IPS-18a (cell line): ENCODE measurements around the gene LIX1L.

Source experiments
- H3K27ac ChIP-seq: one replicate; pipeline ENCODE4 v1.5.1; 2013; ENCODE audit warnings: low read length
- H3K27me3 ChIP-seq: one replicate; pipeline ENCODE4 v1.6.1; 2013; ENCODE audit warnings: mild to moderate bottlenecking, low read length; ENCODE audit not compliant: control insufficient read depth, insufficient read depth
- H3K36me3 ChIP-seq: one replicate; pipeline ENCODE4 v1.6.1; 2013; ENCODE audit warnings: low read depth, low read length; ENCODE audit not compliant: control insufficient read depth
- H3K4me1 ChIP-seq: one replicate; pipeline ENCODE4 v1.6.1; 2013; ENCODE audit warnings: low read depth, low read length; ENCODE audit not compliant: control insufficient read depth
- H3K4me3 ChIP-seq: one replicate; pipeline ENCODE4 v1.5.1; 2013; ENCODE audit warnings: low read length
- H3K9ac ChIP-seq: one replicate; pipeline ENCODE4 v1.6.1; 2013; ENCODE audit warnings: mild to moderate bottlenecking, low read length, moderate library complexity
- H3K9me3 ChIP-seq: one replicate; pipeline ENCODE4 v1.6.1; 2013; ENCODE audit warnings: low read depth, low read length; ENCODE audit not compliant: control insufficient read depth

LIX1L gene

GRCh38 chr1:145974721-145975120 lies 16.9 kb upstream of the LIX1L start:
- H3K27ac ChIP-seq: no peak overlapping the region
- H3K4me1 ChIP-seq: peaks cover 21% of the 10 kb centered on the region
- no peak overlapping the region for H3K4me3 ChIP-seq
- no peaks in the 10 kb centered on the region for H3K27me3 ChIP-seq
- no peaks in the 10 kb centered on the region for H3K9me3 ChIP-seq
- H3K36me3 ChIP-seq: no peaks in the 10 kb centered on the region
- H3K9ac ChIP-seq: no peak overlapping the region

GRCh38 chr1:145972580-145972979 lies 14.8 kb upstream of the LIX1L start:
- H3K9ac ChIP-seq: no peak overlapping the region
- no peaks in the 10 kb centered on the region for H3K27me3 ChIP-seq
- H3K36me3 ChIP-seq: no peaks in the 10 kb centered on the region
- H3K27ac ChIP-seq: no peak overlapping the region
- H3K4me3 ChIP-seq: no peak overlapping the region
- peaks cover 4% of the 10 kb centered on the region for H3K4me1 ChIP-seq
- no peaks in the 10 kb centered on the region for H3K9me3 ChIP-seq

GRCh38 chr1:145967288-145967687 lies 9.5 kb upstream of the LIX1L start:
- no peak overlapping the region for H3K4me3 ChIP-seq
- H3K27ac ChIP-seq: no peak overlapping the region
- H3K9me3 ChIP-seq: no peaks in the 10 kb centered on the region
- H3K27me3 ChIP-seq: peaks cover 20% of the 10 kb centered on the region
- peaks cover 11% of the 10 kb centered on the region for H3K4me1 ChIP-seq
- no peaks in the 10 kb centered on the region for H3K36me3 ChIP-seq
- no peak overlapping the region for H3K9ac ChIP-seq

- H3K9ac ChIP-seq: peak overlapping the region; percentile 8
- peaks cover 37% of the 10 kb centered on the region for H3K27me3 ChIP-seq
- H3K4me3 ChIP-seq: peak overlapping the region; percentile 71
- H3K9me3 ChIP-seq: no peaks in the 10 kb centered on the region
- H3K36me3 ChIP-seq: no peaks in the 10 kb centered on the region
- peaks cover 11% of the 10 kb centered on the region for H3K4me1 ChIP-seq
- H3K27ac ChIP-seq: no peak overlapping the region
Measured at GRCh38 chr1:145965119-145965744, 7.4 kb upstream of the LIX1L start.

- H3K27ac ChIP-seq: no peak within 1 kb of the TSS
- peak within 1 kb of the TSS; percentile 8 for H3K9ac ChIP-seq
Measured at GRCh38 chr1:145964328-145965118, 6.7 kb upstream of the LIX1L start, which contains the start of the genes ANKRD34A and POLR3GL. TSS of gene ANKRD34A (minus strand) at chr1:145964575. CDS start at chr1:145961759, 2,816 bp downstream. TSS of gene POLR3GL (plus strand) at chr1:145964690. CDS start at chr1:145974866, 10,176 bp downstream.

GRCh38 chr1:145963265-145964019 lies 5.6 kb upstream of the LIX1L start:
- peaks cover 11% of the 10 kb centered on the region for H3K4me1 ChIP-seq
- no peak overlapping the region for H3K27ac ChIP-seq
- H3K36me3 ChIP-seq: no peaks in the 10 kb centered on the region
- H3K9ac ChIP-seq: no peak overlapping the region
- no peaks in the 10 kb centered on the region for H3K9me3 ChIP-seq
- H3K27me3 ChIP-seq: peaks cover 55% of the 10 kb centered on the region
- H3K4me3 ChIP-seq: peak overlapping the region; percentile 71

More at GRCh38 chr1:145964328-145965118, 6.7 kb upstream of the LIX1L start, which contains the start of the genes ANKRD34A and POLR3GL:
- H3K9me3 ChIP-seq: no peaks in the 10 kb centered on the region
- peaks cover 11% of the 10 kb centered on the region for H3K4me1 ChIP-seq
- H3K27me3 ChIP-seq: peaks cover 45% of the 10 kb centered on the region
- peak within 1 kb of the TSS; percentile 71 for H3K4me3 ChIP-seq
- H3K36me3 ChIP-seq: no peaks in the 10 kb centered on the region

GRCh38 chr1:145962157-145963102 lies 4.6 kb upstream of the LIX1L start:
- Histone ChIP-seq H3K36me3 (no peaks in the 10 kb centered on the region), H3K27me3 (peaks cover 59% of the 10 kb centered on the region), H3K4me3 (peak overlapping the region; percentile 84), H3K4me1 (peaks cover 16% of the 10 kb centered on the region), H3K9me3 (no peaks in the 10 kb centered on the region), H3K9ac (no peak overlapping the region), H3K27ac (no peak overlapping the region)

- Histone ChIP-seq H3K4me1 (peaks cover 23% of the 10 kb centered on the region), H3K27ac (no peak overlapping the region)
Measured at GRCh38 chr1:145961425-145962156, 3.8 kb upstream of the LIX1L start.

GRCh38 chr1:145961109-145961424 lies 3.2 kb upstream of the LIX1L start:
- peak overlapping the region; percentile 6 for H3K9ac ChIP-seq
- H3K36me3 ChIP-seq: no peaks in the 10 kb centered on the region

More at GRCh38 chr1:145961425-145962156, 3.8 kb upstream of the LIX1L start:
- no peaks in the 10 kb centered on the region for H3K36me3 ChIP-seq
- peak overlapping the region; percentile 6 for H3K9ac ChIP-seq
- H3K4me3 ChIP-seq: peak overlapping the region; percentile 84
- H3K27me3 ChIP-seq: peaks cover 67% of the 10 kb centered on the region
- H3K9me3 ChIP-seq: no peaks in the 10 kb centered on the region

GRCh38 chr1:145960468-145961108 lies 2.8 kb upstream of the LIX1L start:
- peak overlapping the region; percentile 6 for H3K9ac ChIP-seq
- H3K4me3 ChIP-seq: peak overlapping the region; percentile 84
- no peaks in the 10 kb centered on the region for H3K9me3 ChIP-seq
- H3K36me3 ChIP-seq: no peaks in the 10 kb centered on the region
- H3K27me3 ChIP-seq: peaks cover 77% of the 10 kb centered on the region
- H3K27ac ChIP-seq: no peak overlapping the region
- H3K4me1 ChIP-seq: peaks cover 23% of the 10 kb centered on the region

More at GRCh38 chr1:145961109-145961424, 3.2 kb upstream of the LIX1L start:
- Histone ChIP-seq H3K4me1 (peaks cover 23% of the 10 kb centered on the region), H3K4me3 (peak overlapping the region; percentile 84), H3K27me3 (peaks cover 73% of the 10 kb centered on the region), H3K9me3 (no peaks in the 10 kb centered on the region), H3K27ac (no peak overlapping the region)
